Mesendoderm (in vitro differentiated cells): ENCODE data around the gene NFIC.

Source experiments
- DNase-seq: peaks from one replicate; pipeline ENCODE4 v3.0.0; 2013
- H2AK5ac ChIP-seq: 2 replicates; pipeline ENCODE4 v1.6.1; 2013; ENCODE audit warnings: low read length, inconsistent platforms
- H2BK120ac ChIP-seq: 2 replicates; pipeline ENCODE4 v1.6.1; 2013; ENCODE audit warnings: low read depth, mild to moderate bottlenecking, low read length, moderate library complexity, mixed read lengths
- H2BK15ac ChIP-seq: replicated peaks from 2 replicates; pipeline ENCODE4 v1.6.1; 2013; ENCODE audit warnings: low read depth, mild to moderate bottlenecking, moderate library complexity
- H2BK5ac ChIP-seq: 2 replicates; pipeline ENCODE4 v1.6.1; 2013; ENCODE audit warnings: low read length, inconsistent platforms
- H3K18ac ChIP-seq: 2 replicates; pipeline ENCODE4 v1.6.1; 2013; ENCODE audit warnings: mild to moderate bottlenecking, low read length, mixed read lengths
- H3K23ac ChIP-seq: one replicate; pipeline ENCODE4 v1.6.1; 2013; ENCODE audit warnings: low read length
- H3K27ac ChIP-seq: 2 replicates; pipeline ENCODE4 v1.5.1; 2013; ENCODE audit warnings: low read depth, mild to moderate bottlenecking, inconsistent platforms, low read length, moderate library complexity
- H3K27me3 ChIP-seq: 2 replicates; pipeline ENCODE4 v1.6.1; 2013; ENCODE audit warnings: low read length, control low read depth, mild to moderate bottlenecking, inconsistent platforms; ENCODE audit not compliant: insufficient read depth, poor library complexity
- H3K36me3 ChIP-seq: 2 replicates; pipeline ENCODE4 v1.6.1; 2013; ENCODE audit warnings: low read length, inconsistent platforms; ENCODE audit not compliant: control insufficient read depth, insufficient read depth
- H3K4ac ChIP-seq: one replicate; pipeline ENCODE4 v1.6.1; 2013; ENCODE audit warnings: low read depth, mild to moderate bottlenecking, low read length, moderate library complexity
- H3K4me1 ChIP-seq: 2 replicates; pipeline ENCODE4 v1.6.1; 2013; ENCODE audit warnings: low read depth, low read length, inconsistent platforms; ENCODE audit not compliant: control insufficient read depth
- H3K4me2 ChIP-seq: 2 replicates; pipeline ENCODE4 v1.6.1; 2013; ENCODE audit warnings: low read length
- H3K4me3 ChIP-seq: 2 replicates; pipeline ENCODE4 v1.5.1; 2013; ENCODE audit warnings: mild to moderate bottlenecking, low read length
- H3K56ac ChIP-seq: one replicate; pipeline ENCODE4 v1.6.1; 2013; ENCODE audit warnings: low read length
- H3K79me1 ChIP-seq: 2 replicates; pipeline ENCODE4 v1.6.1; 2013; ENCODE audit warnings: low read length, inconsistent platforms
- H3K79me2 ChIP-seq: 2 replicates; pipeline ENCODE4 v1.6.1; 2013; ENCODE audit warnings: mild to moderate bottlenecking, low read length; ENCODE audit not compliant: control insufficient read depth, insufficient read depth
- H3K9ac ChIP-seq: 2 replicates; pipeline ENCODE4 v1.6.1; 2013; ENCODE audit warnings: low read length, inconsistent platforms
- H4K5ac ChIP-seq: one replicate; pipeline ENCODE4 v1.6.1; 2013; ENCODE audit warnings: low read length
- H4K8ac ChIP-seq: one replicate; pipeline ENCODE4 v1.6.1; 2013; ENCODE audit warnings: low read depth, mild to moderate bottlenecking, control low read depth, low read length, moderate library complexity
- WGBS: extraction: QIAGEN DNeasy Blood & Tissue Kit; methylation state at CpG from one replicate; pipeline ENCODE4 v1.1.7; 2013; ENCODE audit warnings: low lambda C conversion rate, missing lambda C conversion rate; ENCODE audit not compliant: insufficient coverage; ENCODE audit errors: extremely low coverage; 5-methylcytosine and 5-hydroxymethylcytosine counted together

NFIC gene

DNA sequence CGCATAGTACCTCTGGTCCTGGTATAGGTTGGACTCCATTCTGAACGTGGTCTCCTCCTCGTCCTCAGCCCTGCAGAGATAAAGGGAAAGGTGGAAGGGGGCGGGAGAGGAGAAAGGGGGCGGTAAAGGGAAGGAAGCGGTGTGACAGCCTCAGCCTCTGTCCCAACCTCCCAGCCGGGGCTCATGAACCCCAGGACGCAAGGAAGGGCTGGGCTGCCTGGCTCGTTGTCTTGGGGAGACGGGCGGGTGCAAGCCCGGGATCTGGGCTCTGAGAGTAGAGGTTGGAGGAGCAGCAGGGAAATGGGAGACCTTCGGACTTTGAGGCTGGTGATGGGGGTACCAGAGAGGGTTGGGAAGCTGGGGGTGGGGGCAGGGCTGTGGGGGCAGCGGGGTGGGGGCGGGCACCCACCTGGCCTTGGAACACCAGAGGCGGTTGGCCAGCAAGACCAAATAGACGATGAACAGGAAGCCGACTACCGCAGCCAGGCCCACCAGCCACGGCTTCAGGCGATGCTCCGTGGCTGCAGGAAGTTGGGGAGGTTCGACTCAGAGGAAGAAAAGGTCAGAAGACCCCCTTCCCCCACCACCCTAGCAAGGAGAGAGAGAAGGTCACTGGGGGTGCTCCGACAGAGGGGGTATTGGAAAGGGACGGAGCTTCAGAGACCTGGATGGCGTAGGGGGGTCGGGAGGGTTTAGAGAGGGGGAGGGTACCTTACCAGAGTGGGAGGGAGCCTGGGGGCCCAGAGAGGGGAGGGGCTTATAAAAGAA lies 112.2 kb downstream of the NFIC start:
- Histone ChIP-seq H3K4me1 (peaks cover 2% of the 10 kb centered on the region), H3K27ac (no peak overlapping the region), H3K9ac (peak overlapping the region; percentile 54), H3K56ac (peak overlapping the region; percentile 80), H2BK5ac (no peak overlapping the region), H4K5ac (no peak overlapping the region), H2BK15ac (no peak overlapping the region), H3K4ac (no peak overlapping the region), H3K23ac (no peak overlapping the region), H3K4me2 (peak overlapping the region; percentile 46), H4K8ac (no peak overlapping the region), H2AK5ac (no peak overlapping the region), H3K4me3 (peak overlapping the region; percentile 7), H3K79me2 (no peaks in the 10 kb centered on the region), H2BK120ac (no peak overlapping the region), H3K18ac (no peak overlapping the region), H3K79me1 (no peaks in the 10 kb centered on the region), H3K27me3 (no peaks in the 10 kb centered on the region), H3K36me3 (no peaks in the 10 kb centered on the region)
- no CpG with 5 or more reads among the region's 27 CpGs for WGBS
- DNase-seq, result no peak

DNA sequence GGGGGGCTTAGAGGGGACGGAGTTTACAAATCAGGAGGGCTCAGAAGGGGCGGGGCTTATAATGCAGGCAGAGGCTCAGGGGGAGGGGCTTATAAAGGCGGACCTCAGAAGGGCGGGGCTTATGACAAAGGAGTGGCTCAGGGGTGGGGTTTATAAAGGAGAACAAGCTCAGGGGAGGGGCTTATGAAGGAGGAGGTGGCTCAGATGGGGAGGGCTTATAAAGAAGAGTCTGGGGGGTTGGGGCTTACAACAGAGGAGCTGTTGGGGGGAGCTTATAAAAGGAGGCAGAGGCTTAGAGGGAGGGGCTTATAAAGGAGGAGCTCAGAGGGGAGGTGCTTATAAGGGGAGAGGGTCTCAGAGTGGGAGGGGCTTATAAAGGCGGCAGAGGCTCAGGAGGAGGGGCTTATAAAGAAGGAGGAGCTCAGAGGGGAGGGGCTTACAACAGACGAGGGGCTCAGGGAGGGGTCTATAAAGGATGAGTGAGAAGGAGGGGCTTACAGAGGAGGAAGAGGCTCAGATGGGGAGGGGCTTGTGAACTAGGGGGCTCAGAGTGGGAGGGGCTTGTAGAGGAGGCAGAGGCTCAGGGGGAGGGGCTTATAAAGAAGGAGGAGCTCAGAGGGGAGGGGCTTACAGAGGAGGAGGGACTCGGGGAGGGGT lies 112.9 kb downstream of the NFIC start:
- no peak overlapping the region for H2BK5ac ChIP-seq
- H3K79me1 ChIP-seq, result no peaks in the 10 kb centered on the region
- no peak overlapping the region for H4K5ac ChIP-seq
- no peaks in the 10 kb centered on the region for H3K79me2 ChIP-seq
- no peak overlapping the region for H3K9ac ChIP-seq
- H3K56ac ChIP-seq, result no peak overlapping the region
- H3K27ac ChIP-seq, result no peak overlapping the region
- H2BK15ac ChIP-seq, result no peak overlapping the region
- H3K4me3 ChIP-seq, result no peak overlapping the region
- no peaks in the 10 kb centered on the region for H3K27me3 ChIP-seq
- H3K36me3 ChIP-seq, result no peaks in the 10 kb centered on the region
- no peak overlapping the region for H4K8ac ChIP-seq
- H3K23ac ChIP-seq, result no peak overlapping the region
- H3K18ac ChIP-seq, result no peak overlapping the region
- no peak overlapping the region for H3K4ac ChIP-seq
- peak; percentile 66 for DNase-seq
- peaks cover 2% of the 10 kb centered on the region for H3K4me1 ChIP-seq
- H2AK5ac ChIP-seq, result no peak overlapping the region
- no CpG with 5 or more reads among the region's 7 CpGs for WGBS
- no peak overlapping the region for H2BK120ac ChIP-seq
- H3K4me2 ChIP-seq, result no peak overlapping the region

DNA sequence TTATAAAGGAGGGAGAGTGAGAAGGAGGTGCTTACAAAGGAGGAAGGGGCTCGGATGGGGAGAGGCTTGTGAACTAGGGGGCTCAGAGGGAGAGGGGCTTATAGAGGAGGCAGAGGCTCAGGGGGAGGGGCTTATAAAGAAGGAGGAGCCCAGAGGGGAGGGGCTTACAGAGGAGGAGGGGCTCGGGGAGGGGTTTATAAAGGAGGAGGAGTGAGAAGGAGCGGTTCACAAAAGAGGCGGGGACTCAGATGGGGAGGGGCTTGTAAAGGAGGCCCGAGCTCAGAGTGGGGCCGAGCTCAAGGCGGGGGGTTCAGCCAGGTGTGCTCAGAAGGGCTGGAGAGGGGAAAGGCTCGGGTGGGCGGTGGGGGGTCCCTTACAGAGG lies 113.4 kb downstream of the NFIC start:
- H3K4me2 ChIP-seq, result no peak overlapping the region
- no peaks in the 10 kb centered on the region for H3K79me2 ChIP-seq
- peak; percentile 66 for DNase-seq
- no peaks in the 10 kb centered on the region for H3K79me1 ChIP-seq
- peak overlapping the region; percentile 3 for H3K56ac ChIP-seq
- peaks cover 2% of the 10 kb centered on the region for H3K4me1 ChIP-seq
- no CpG with 5 or more reads among the region's 9 CpGs for WGBS
- no peak overlapping the region for H3K18ac ChIP-seq
- H3K9ac ChIP-seq, result no peak overlapping the region
- no peak overlapping the region for H4K8ac ChIP-seq
- no peak overlapping the region for H3K4me3 ChIP-seq
- no peaks in the 10 kb centered on the region for H3K27me3 ChIP-seq
- no peak overlapping the region for H2AK5ac ChIP-seq
- no peaks in the 10 kb centered on the region for H3K36me3 ChIP-seq
- H3K23ac ChIP-seq, result no peak overlapping the region
- no peak overlapping the region for H4K5ac ChIP-seq
- H3K4ac ChIP-seq, result no peak overlapping the region
- H2BK120ac ChIP-seq, result no peak overlapping the region
- H2BK5ac ChIP-seq, result no peak overlapping the region
- no peak overlapping the region for H2BK15ac ChIP-seq
- no peak overlapping the region for H3K27ac ChIP-seq

DNA sequence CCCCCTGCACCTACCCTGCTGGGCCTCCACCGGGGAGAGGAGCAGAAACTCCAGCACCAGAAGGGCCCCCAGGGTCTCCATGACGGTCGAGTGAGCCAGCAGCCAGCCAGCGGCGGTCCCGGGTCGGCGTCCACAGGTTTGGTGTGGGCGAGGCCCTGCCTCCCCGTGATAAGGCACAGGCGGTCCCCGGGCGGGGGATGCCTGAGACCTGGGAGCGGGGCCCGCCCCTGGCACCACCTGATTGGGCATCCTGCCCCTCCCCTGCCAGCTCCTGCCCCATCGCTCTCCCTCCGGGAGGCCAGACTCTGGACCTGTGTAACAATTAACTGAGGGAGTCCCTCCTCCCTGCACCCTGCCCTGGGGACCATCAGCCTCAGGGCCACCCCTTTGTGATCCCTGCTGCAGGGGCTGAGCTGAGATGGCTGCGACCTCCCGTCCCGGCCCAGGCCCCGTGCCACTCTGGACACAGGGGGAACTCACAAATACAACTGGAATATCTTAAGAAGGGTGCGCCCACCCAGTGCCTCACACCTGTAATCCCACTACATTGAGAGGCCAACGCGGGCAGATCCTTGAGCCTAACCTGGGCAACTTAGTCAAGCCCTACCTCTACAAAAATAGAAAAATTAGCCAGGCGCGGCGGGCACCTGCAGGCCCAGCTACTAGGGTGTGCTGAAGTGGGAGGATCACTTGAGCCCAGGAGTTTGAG lies 114.2 kb downstream of the NFIC start, which contains the start of gene SMIM24:
Gene SMIM24 (minus strand): TSS at position 143 of the 709 bp plus-strand sequence. CDS start 62 bp downstream, at position 81.
- no peak within 1 kb of the TSS for H2BK15ac ChIP-seq
- H2BK5ac ChIP-seq, result no peak within 1 kb of the TSS
- peaks cover 2% of the 10 kb centered on the region for H3K4me1 ChIP-seq
- H3K4ac ChIP-seq, result no peak within 1 kb of the TSS
- H2BK120ac ChIP-seq, result no peak within 1 kb of the TSS
- no peaks in the 10 kb centered on the region for H3K27me3 ChIP-seq
- DNase-seq, result no peak
- H4K8ac ChIP-seq, result no peak within 1 kb of the TSS
- no peaks in the 10 kb centered on the region for H3K79me1 ChIP-seq
- H2AK5ac ChIP-seq, result no peak within 1 kb of the TSS
- no peaks in the 10 kb centered on the region for H3K36me3 ChIP-seq
- WGBS, result no CpG with 5 or more reads among the region's 27 CpGs
- no peaks in the 10 kb centered on the region for H3K79me2 ChIP-seq
- no peak within 1 kb of the TSS for H3K18ac ChIP-seq
- no peak within 1 kb of the TSS for H3K4me2 ChIP-seq
- H3K27ac ChIP-seq, result no peak within 1 kb of the TSS
- H3K56ac ChIP-seq, result peak within 1 kb of the TSS; percentile 3
- no peak within 1 kb of the TSS for H4K5ac ChIP-seq
- no peak within 1 kb of the TSS for H3K4me3 ChIP-seq
- H3K23ac ChIP-seq, result peak within 1 kb of the TSS; percentile 1
- H3K9ac ChIP-seq, result no peak within 1 kb of the TSS

DNA sequence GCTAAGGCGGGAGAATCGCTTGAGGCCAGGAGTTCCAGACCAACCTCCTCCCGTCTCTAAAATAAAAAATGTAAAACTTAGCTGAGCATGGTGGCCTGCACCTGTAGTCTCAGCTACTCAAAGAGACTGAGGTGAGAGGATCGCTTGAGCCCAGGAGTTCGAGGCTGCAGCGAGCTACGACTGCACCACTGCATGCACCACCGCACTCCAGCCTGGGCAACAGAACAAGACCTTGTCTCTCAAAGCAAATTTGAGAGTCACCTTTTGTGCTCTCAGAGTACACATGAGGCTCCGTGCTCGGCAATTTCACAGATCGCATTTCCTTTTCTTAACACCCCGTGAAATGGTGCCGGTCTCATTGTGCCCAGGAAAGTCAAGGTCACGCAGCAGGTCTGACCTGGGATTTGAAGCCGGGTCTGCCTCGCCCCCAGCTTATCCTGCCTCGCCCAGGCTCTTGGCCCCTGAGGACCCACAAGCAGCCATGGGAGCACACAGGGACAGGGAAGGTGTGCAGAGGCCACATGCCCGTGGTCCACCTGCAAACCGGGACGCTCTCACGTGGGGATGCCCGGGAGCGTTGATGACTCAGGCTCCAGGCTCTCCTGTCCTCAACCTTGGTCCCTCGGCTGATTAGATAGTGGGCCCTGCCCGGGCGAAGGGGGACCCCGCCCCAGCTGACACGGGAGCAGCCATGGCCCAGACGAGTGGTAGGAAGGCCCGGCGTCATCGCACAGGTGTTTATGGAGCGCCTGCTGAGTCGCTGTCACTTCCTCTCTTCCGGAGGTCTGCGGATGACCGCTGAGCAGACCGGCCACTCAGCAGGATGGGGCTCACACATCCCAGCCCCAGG lies 115.1 kb downstream of the NFIC start:
- Histone ChIP-seq H3K56ac (peak overlapping the region; percentile 34), H3K27ac (no peak overlapping the region), H4K5ac (no peak overlapping the region), H3K27me3 (no peaks in the 10 kb centered on the region), H4K8ac (no peak overlapping the region), H3K79me1 (no peaks in the 10 kb centered on the region), H3K79me2 (no peaks in the 10 kb centered on the region), H3K9ac (no peak overlapping the region), H2BK15ac (no peak overlapping the region), H2BK120ac (no peak overlapping the region), H3K4me3 (no peak overlapping the region), H3K4me2 (no peak overlapping the region), H3K36me3 (no peaks in the 10 kb centered on the region), H2BK5ac (no peak overlapping the region), H3K18ac (no peak overlapping the region), H3K4ac (no peak overlapping the region), H3K4me1 (peaks cover 2% of the 10 kb centered on the region), H3K23ac (peak overlapping the region; percentile 1), H2AK5ac (no peak overlapping the region)
- no CpG with 5 or more reads among the region's 38 CpGs for WGBS
- peak; percentile 51 for DNase-seq
